H1 (cell line): ENCODE measurements around the gene HPX. TPM values are rescaled to one million over a fixed set of nuclear protein-coding genes. Genes with fewer than 3 reads are reported as not detected.

ENCODE experiments used
- CEBPB ChIP-seq: IDR thresholded peaks from 2 replicates; pipeline ENCODE4 v1.6.1; 2012; ENCODE audit warnings: low read depth, low read length
- E2F6 ChIP-seq: IDR thresholded peaks from 2 replicates; pipeline ENCODE4 v1.6.1; 2012; ENCODE audit warnings: inconsistent platforms
- HDAC6 ChIP-seq: IDR thresholded peaks from one replicate; pipeline ENCODE4 v1.7.1; 2012; ENCODE audit warnings: low read depth, mild to moderate bottlenecking, inconsistent platforms, low read length, moderate library complexity
- POLR2A ChIP-seq, 2 experiments: IDR thresholded peaks; 1 replicate in 1 of 2; 2 replicates in 1 of 2; pipeline ENCODE4 v1.6.1; 2011; ENCODE audit warnings: low read depth in 2 of 2, low read length in 2 of 2, mild to moderate bottlenecking in 2 of 2; ENCODE audit errors: control extremely low read depth in 1 of 2
- polyA plus RNA-seq, 7 experiments: library from polyadenylated mRNA; depleted of rRNA in 3 of 7; stranded (reverse) in 5 of 7; unstranded in 2 of 7; fragments of >200 nt in 5 of 7; fragments of 200-250 nt in 2 of 7; gene quantifications; 1 replicate in 5 of 7; 2 replicates in 1 of 7; 4 replicates in 1 of 7; pipeline versions ENCODE4 v1.2.1 to v1.2.3, GENCODE V29; 2011 to 2013; ENCODE audit warnings: missing spikeins in 2 of 7, mixed read lengths in 2 of 7
- total RNA-seq: library from RNA; stranded (reverse); fragmentation: NEBNext Ultra II Directional; extraction: Animal tissue kit (Norgen Biotek cat#: 25700); gene quantifications from 2 replicates; pipeline ENCODE4 v1.2.1, GENCODE V29; 2021

HPX gene
- total and polyA plus RNA-seq, 2 of the 8 experiments (the other 6 are each of a cell fraction or from before 2014, with no cell fraction given): 0.80 to 0.97 TPM

GRCh38 chr11:6474413-6474792, 33.6 kb upstream of the HPX start (continued):
- TF ChIP-seq CEBPB (no peak), E2F6 (no peak), HDAC6 (no peak), POLR2A (IDR thresholded peaks at IDR 0.05; ENCODE audit: control extremely low read depth in 1 of 2, low read depth in 2 of 2, low read length in 2 of 2) (no peak)
